NB4 (cell line): Measurements from ENCODE around the gene SEMA4G.
"Not testable (repeated sequence)": the region's sequence is repeated elsewhere in the genome, so short reads cannot be mapped to it uniquely, and the experiment has no call there.

Source experiments
- DNase-seq: peaks from one replicate; pipeline ENCODE4 v3.0.0; 2010; ENCODE audit warnings: low read depth
- H3K4me3 ChIP-seq: one replicate; pipeline ENCODE4 v1.5.1; 2011; ENCODE audit warnings: mild to moderate bottlenecking, low read depth, low read length, moderate library complexity
- CTCF ChIP-seq: IDR thresholded peaks from one replicate; pipeline ENCODE4 v1.5.1; 2012; ENCODE audit warnings: low read depth, low read length
- MAX ChIP-seq: IDR thresholded peaks from 2 replicates; pipeline ENCODE4 v1.6.1; 2011; ENCODE audit warnings: low read depth, low read length
- MYC ChIP-seq: IDR thresholded peaks from 2 replicates; pipeline ENCODE4 v1.6.1; 2011; ENCODE audit warnings: low read depth, low read length
- POLR2A ChIP-seq: IDR thresholded peaks from 2 replicates; pipeline ENCODE4 v1.6.1; 2011; ENCODE audit warnings: mild to moderate bottlenecking; ENCODE audit not compliant: insufficient read length; ENCODE audit errors: extremely low read depth

SEMA4G gene

GRCh38 chr10:100972115-100972903, 3.0 kb downstream of the SEMA4G start:
- DNase-seq: no peak
- H3K4me3 ChIP-seq: no peak overlapping the region
- TF ChIP-seq MYC: no peak
- TF ChIP-seq POLR2A: no peak
- no peak for TF ChIP-seq CTCF
- TF ChIP-seq MAX: no peak

- no peak for DNase-seq
- TF ChIP-seq MYC (no peak), POLR2A (no peak), MAX (no peak), CTCF (no peak)
- H3K4me3 ChIP-seq: no peak overlapping the region
These were observed 3.7 kb downstream of the SEMA4G start for GRCh38 chr10:100972904-100973535.

- DNase-seq, H3K4me3 ChIP-seq: not testable (repeated sequence)
These were observed 6.1 kb downstream of the SEMA4G start for GRCh38 chr10:100975397-100975796.

GRCh38 chr10:100976906-100977305, 7.6 kb downstream of the SEMA4G start:
- DNase-seq: no peak
- H3K4me3 ChIP-seq: no peak overlapping the region
- TF ChIP-seq POLR2A: no peak
- TF ChIP-seq MAX: no peak
- no peak for TF ChIP-seq MYC

GRCh38 chr10:100977436-100977835, 8.1 kb downstream of the SEMA4G start:
- TF ChIP-seq CTCF (no peak), MYC (no peak), MAX (no peak), POLR2A (no peak)
- H3K4me3 ChIP-seq: no peak overlapping the region
- no peak for DNase-seq

GRCh38 chr10:100978121-100978900, 9.0 kb downstream of the SEMA4G start:
- TF ChIP-seq MYC (no peak), CTCF (no peak), MAX (no peak), POLR2A (no peak)
- DNase-seq: no peak
- H3K4me3 ChIP-seq: no peak overlapping the region
